Measurements from ENCODE around the gene PAMR1. TPM values are rescaled to one million over a fixed set of nuclear protein-coding genes. Genes with fewer than 3 reads are reported as not detected.

Gene PAMR1
- total and polyA plus RNA-seq, 10 of the 15 experiments (the other 5 are each of a cell fraction or from before 2014, with no cell fraction given): 0.04 TPM; not detected in 9

GRCh38 chr11:35540526-35540925, 15.1 kb upstream of the PAMR1 start:
- DNase-seq (ENCODE audit: low read depth, low spot score): no peak
- no peak for FAIRE-seq
- RAD21 ChIA-PET (ENCODE audit: unreplicated experiment): no interaction called here

More at GRCh38 chr11:35540526-35540925, 15.1 kb upstream of the PAMR1 start:
- Histone ChIP-seq H4K20me1 (ENCODE audit: control insufficient read depth, insufficient read depth) (no peaks in the 10 kb centered on the region), H3K36me3 (ENCODE audit: control insufficient read depth in 2 of 2, insufficient read depth in 2 of 2, low read length in 1 of 2) (no peaks in the 10 kb centered on the region), H3K9ac (ENCODE audit: control insufficient read depth, insufficient read depth, low read length) (no peak overlapping the region), H3K27me3 (replicated peaks in 1 of 2; ENCODE audit: control insufficient read depth in 2 of 2, insufficient read depth in 2 of 2, low read length in 1 of 2) (peaks cover 0 to 4% of the 10 kb centered on the region in 2 experiments; a peak in 3 of 4 replicates), H3K9me3 (replicated peaks; ENCODE audit: control insufficient read depth, insufficient read depth, low read length) (no peaks in the 10 kb centered on the region; the same call in 2 of the 3 replicates), H3K4me1 (ENCODE audit: control insufficient read depth, insufficient read depth, low read length) (no peaks in the 10 kb centered on the region), H3K4me3 (no peak overlapping the region), H3K79me2 (ENCODE audit: control insufficient read depth, insufficient read depth, low read length) (no peaks in the 10 kb centered on the region), H2AFZ (ENCODE audit: control insufficient read depth, low read depth, low read length) (no peak overlapping the region), H3K4me2 (ENCODE audit: control insufficient read depth, insufficient read depth) (no peak overlapping the region), H3K27ac (ENCODE audit: control insufficient read depth, insufficient read depth) (no peak overlapping the region)
- WGBS (ENCODE audit: insufficient coverage, insufficient replicate concordance, low lambda C conversion rate, missing lambda C conversion rate): 51% methylated on average over 3 of the region's 3 CpGs
- CTCF ChIA-PET: no interaction called here
- ATAC-seq: no peak
- BruUV-seq (replicated peaks): no TSS peak
- in situ Hi-C loops (cut with MboI): no loop called here
- intact Hi-C loops (cut with micrococcal nuclease; ENCODE audit: unreplicated experiment): no loop called here
- TF ChIP-seq TARDBP (IDR thresholded peaks at IDR 0.05; ENCODE audit: borderline replicate concordance): no peak
- no peak for TF ChIP-seq KAT2A (conservative IDR thresholded peaks at IDR 0.05; ENCODE audit: control insufficient read depth, low read depth, low read length)
- TF ChIP-seq IKZF1 (conservative IDR thresholded peaks at IDR 0.05): no peak
- TF ChIP-seq PAX8 (IDR thresholded peaks at IDR 0.05): no peak
- TF ChIP-seq BCL11A (IDR thresholded peaks at IDR 0.05; ENCODE audit: low read depth, low read length): no peak
- no peak for TF ChIP-seq IKZF2 (IDR thresholded peaks at IDR 0.05)
- no peak for TF ChIP-seq EZH2 (IDR thresholded peaks at IDR 0.05; ENCODE audit: borderline replicate concordance, control insufficient read depth, low read depth, low read length)
- no peak for TF ChIP-seq BCL3 (IDR thresholded peaks at IDR 0.05; ENCODE audit: borderline replicate concordance, insufficient read depth, low read depth, low read length, poor library complexity, severe bottlenecking)
- TF ChIP-seq CUX1 (IDR thresholded peaks at IDR 0.05; ENCODE audit: insufficient replicate concordance, low read depth, low read length): no peak
- no peak for TF ChIP-seq RFX5 (IDR thresholded peaks at IDR 0.05; ENCODE audit: low read depth, low read length)
- SMC1A ChIA-PET (ENCODE audit: uncharacterized antibody, unreplicated experiment): no interaction called here
- POLR2A ChIA-PET: no interaction called here
